Occipital lobe (tissue), 2 donors: Measurements from ENCODE around the gene CITED4. TPM values are rescaled to one million over a fixed set of nuclear protein-coding genes. Genes with fewer than 3 reads are reported as not detected.
"Not testable (repeated sequence)": the region's sequence is repeated elsewhere in the genome, so short reads cannot be mapped to it uniquely, and the experiment has no call there.

Experiments
- DNase-seq: peaks from one replicate; lab custom pipeline; 2025; lab: John Stamatoyannopoulos, UW
- total RNA-seq: library from RNA; depleted of rRNA; stranded (reverse); fragments of >200 nt; gene quantifications from one replicate; pipeline ENCODE4 v1.2.3, GENCODE V29; 2014

Gene CITED4, protein sequence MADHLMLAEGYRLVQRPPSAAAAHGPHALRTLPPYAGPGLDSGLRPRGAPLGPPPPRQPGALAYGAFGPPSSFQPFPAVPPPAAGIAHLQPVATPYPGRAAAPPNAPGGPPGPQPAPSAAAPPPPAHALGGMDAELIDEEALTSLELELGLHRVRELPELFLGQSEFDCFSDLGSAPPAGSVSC
- 0.62 TPM for total RNA-seq

DNA sequence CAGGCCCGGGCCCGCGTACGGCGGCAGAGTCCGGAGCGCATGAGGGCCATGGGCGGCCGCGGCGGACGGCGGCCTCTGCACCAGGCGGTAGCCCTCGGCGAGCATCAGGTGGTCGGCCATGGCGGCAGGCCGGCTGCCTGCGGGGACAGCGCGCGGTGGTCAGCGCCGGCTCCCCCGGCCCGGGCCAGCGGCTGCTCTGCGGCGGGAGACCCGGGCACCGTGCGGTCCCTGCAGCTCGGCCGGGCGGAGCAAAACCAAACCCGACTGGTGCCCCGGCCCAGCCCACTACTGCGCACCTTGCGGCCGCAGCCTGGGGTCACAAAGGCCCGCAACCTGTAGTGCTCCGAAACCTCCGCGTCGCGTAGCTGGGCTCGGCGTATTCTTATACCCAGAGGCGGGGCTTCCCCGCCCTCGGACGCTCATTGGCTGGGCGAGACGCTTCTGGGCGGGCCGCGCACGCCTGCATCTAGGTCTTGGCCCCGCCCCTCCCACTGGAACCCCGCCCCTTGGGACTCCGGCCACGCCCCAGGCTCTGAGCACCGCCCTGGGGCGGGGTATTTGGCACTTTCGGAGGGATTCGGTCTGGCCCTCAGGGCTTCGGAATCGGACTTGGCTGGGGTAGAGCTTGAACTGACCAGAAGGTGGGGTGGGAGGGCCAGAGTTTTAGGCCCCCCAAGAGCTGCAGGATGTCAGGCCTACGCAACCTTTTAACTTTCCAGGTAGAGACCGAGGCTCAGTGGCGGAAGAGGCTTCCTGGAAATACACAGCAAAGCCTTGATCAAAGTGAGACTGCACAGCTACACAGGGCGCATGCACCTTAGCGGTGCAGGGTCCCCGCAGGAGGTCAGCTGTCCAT, at the start of gene CITED4:
CITED4 (minus strand) TSS at position 356 of the 856 bp plus-strand sequence; CDS start at position 120, 236 bp downstream.
- DNase-seq: peak; percentile 88

DNA sequence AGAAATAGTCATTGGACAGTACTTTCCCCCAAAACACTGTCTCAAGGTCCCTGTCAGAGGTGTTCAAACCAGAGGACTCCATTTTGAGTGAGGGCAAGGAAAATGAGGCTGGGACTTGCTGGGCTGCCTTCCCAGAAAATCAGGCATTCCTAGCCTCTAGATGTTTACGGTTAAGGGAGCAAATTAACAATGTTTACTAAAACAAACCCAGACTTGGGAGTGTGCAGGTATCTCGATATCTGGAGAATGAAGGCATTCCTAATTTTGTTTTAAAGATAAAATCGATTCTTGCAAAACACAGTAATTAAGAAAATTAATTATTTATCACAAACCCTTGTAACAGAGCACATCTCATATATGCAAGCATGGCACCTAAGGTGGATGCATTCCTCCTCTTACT, 48.9 kb upstream of the CITED4 start:
- DNase-seq: no peak

DNA sequence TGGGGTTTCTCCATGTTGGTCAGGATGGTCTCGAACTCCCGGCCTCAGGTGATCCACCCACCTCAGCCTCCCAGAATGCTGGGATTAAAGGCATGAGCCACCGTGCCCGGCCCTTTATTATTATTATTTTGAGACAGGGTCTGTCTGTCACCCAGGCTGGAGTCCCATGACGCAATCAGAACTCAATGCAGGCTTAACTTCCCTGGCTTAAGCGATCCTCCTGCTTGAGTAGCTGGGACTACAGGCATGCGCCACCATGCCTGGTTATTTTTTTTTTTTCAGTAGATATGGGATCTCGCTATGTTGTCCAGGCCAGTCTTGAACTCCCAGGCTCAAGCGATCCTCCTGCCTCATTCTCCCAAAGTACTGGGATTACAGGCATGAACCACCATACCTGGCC, 47.1 kb upstream of the CITED4 start:
- no peak for DNase-seq

DNA sequence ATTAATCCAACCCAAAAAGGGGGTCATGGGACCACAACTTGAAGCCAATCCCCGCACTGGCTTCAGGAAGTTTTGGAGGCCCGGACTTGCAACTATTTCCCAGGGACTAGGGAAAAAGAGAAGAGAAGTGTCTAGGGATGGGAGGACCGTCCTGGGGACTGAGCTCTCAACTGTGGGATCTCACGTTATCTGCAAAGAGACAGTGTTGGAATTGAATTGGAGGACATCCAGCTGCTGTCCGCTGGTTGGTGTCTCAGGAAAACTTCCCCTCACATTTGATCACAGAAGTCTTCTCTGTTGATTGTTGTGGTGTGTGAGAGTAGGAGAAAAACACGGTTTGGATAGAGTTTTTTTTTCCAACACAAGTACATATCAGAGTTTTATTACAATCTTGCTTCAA, 46.2 kb upstream of the CITED4 start:
- no peak for DNase-seq

DNA sequence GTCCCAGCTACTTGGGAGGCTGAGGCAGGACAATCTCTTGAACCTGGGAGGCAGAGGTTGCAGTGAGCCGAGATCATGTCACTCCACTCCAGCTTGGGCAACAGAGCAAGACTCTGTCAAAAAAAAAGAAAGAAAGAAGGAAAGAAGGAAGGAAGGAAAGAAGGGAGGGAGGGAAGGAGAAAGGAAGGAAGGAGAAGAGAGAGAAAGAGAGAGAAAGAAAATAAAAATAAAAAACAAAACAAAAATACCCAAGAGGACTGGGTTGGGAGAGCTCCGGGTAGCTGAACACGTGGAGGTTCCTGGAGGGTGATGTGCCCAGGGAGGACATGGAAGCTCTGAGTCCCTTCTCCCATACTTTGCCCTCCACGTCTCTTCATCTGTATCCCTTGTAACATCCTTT, 45.7 kb upstream of the CITED4 start:
- no peak for DNase-seq

DNA sequence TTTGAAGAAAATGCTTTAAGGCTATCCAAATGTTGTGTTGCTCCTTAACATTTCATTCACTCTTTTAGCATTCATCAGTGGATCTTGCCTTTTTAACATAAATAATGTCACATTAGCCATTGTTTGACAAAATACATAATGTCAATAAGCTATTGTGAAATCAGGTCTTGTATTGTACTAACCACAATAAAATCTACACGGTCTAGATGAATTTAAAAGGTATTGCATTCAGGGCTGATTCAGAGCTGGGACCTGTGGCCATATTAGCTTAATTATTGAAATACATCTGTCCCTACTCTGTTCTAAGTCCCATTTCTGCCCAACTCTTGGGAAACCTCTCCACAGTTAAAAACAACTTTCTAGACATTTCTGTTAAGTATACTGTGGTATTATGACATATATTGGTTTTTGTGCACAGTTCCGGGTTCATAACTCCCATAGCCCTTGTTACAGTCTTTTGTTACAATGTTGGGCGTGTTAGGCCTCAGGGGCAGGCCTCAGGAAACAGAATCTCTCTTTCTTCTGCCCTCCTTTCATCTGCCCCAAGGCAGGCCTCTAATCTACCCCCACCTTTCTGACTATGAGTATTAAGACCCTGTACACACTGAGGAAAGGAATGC, 44.7 kb upstream of the CITED4 start:
- DNase-seq: no peak

DNA sequence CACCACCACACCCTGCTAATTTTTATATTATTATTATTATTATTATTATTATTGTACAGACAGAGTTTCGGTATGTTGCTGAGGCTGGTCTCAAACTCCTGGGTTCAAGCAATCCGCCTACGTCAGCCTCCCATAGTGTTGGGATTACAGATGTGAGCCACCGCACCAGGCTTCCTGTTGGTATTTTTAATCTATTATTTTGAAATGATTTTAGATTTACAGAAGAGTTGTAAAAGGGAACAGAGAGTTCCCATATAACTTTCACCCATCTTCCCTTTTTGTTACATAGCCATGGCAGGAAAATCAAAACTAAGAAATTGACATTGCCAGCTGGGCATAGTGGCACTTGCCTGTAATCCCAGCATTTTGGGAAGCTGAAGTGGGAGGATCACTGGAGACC, 42.9 kb upstream of the CITED4 start:
- no peak for DNase-seq

DNA sequence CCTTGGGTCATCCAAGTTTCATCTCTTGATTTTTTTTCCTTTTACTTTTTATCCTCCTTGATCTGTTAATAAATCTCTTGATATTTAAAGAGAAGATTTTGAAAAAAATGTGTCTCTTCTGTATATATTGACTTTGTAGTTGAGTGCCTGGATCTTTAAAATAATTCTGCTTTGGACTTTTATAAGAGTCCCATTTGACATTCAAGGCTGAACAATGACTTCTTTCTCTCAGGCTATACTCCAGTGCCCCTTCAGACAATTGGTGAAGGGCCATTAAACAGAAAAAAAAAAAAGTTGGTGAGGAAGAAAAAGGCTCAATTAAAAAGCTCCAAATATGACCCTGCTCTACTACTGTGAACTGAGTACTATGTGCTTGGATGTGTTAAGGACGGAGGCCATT, 40.9 kb upstream of the CITED4 start:
- no peak for DNase-seq

DNA sequence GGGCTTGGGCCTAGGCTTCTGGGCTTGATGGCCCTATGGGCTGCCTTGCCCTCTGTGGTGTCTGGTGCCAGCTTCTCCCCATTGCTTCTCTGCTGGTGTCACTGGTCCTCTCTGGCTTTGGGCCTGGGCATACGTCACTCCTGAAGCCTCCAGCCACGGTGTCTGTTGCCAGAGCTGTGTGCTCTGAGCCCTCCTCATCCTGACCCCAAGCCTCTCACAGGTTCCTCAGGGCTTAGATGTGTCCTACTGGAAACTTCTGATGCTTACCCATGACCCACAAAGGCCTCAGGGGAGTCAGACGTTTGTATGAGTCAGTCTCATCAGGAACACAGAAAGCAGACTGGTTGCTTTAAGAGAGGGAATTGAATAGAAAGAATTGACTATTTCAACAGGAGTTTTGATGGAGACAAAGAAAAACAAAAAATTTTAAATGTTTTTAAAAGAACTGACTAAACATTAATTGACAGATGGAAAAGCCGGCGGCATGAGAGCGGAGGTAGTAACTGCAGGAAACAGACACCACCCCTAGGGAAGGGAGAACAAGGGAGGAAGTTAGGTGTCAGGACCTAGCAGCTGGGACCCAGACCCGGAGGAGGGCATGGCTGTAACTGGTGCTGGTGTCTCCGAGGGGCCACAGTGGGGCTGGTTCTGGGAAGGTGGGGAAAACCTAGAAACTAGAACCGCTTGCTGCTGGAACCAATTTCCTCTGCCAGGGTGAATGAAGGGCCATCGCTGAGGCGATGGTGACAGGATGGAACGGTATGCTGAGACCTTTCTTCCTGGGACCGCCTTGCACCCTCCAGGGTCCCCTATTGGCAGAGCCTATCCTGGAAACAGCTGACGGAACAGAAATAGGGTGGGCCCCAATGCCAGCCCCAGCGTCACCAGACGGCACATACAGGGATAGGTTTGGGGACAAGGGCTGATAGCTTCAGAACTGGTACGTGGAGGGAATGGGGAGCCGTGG, 40.0 kb upstream of the CITED4 start:
- DNase-seq: no peak

DNA sequence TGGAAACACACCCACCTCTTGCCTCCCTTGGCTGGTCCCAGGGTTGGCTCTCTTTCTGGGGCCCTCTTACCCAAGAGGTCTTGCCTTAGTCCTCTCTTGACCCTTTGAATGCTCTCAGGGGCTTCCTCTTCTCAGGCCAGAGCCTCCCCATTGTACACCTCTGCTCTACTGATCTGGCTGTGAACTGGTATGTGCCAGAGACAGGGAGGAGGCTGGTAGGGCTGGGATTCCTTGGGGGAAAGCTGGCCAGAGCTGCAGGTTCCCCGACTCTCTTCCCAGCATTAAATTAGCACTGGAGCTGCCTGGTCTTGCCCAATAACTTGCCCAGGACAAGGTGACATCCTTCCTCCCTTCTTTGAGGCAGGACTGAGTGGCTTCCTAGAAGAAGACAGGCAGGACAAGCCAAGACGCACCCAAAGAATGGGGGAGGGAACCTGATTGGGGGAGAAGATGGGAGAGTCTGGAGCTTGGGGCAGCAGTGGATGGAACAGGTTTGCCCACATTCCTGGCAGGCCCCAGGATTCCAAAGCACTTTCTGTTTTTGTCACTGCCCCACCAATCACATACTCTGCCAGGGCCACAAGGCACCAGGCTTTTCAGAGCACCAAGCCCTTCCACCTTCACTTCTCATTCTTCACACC, 37.2 kb upstream of the CITED4 start:
- DNase-seq: no peak

DNA sequence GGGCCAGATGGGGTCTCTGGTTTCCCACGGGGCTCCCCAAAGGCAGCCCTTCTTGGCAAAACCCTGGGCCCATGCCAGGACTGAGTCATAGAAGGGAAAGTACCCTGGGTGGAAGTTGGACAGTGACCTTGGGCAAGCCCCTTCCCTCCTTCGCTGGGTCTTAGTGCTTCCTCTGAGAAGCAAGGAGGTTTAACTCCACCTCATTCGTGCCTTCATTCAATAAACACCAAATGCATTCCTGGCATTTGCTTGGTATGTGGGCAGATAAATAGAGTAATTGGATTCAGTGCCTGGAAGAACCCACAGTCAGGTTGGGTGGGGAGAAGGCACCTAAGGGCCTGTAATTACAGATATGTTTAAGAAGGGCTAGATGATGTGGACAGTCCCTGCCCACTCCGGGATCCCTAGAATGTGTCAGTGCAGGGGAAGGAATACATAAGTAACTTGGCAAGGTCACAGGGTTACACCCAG, 36.3 kb upstream of the CITED4 start:
- DNase-seq: no peak

DNA sequence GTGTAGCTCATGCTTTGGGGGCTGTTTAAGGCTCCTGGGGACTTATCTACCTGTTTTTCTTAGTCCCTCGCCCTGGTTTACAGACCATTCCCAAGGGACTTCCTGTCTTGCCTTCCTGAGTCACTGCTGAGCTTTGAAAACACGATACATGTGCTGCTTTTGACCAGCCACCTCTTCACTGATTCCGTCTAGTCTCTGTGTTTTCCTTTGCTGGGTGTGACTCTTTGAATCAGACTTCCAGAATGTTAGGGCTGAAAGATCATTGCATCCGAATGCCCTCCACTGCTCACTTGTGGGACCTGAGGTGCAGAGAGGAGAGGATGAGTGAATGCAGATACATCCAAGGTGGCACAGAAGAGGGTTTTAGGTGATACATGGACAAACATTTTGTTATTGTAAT, 35.4 kb upstream of the CITED4 start:
- no peak for DNase-seq

DNA sequence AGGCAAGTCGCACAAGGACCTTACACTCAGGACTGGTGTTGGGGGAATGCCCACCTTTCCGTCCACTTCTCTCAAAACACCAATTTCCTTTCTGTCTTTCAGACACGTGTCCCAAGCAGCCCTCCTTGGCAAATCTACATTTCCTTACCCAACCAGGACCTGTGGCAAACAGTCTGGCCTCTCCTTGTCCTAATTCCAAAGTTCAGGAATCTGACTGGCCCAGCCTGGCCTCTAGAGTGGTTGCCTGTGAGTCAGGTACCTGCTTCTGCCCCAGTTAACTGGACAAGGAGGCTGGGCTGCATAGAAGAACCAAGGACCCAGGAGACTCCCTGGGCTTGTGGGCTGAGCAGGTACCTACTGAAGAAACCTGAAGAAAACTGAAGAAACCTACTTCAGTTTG, 34.3 kb upstream of the CITED4 start:
- no peak for DNase-seq

DNA sequence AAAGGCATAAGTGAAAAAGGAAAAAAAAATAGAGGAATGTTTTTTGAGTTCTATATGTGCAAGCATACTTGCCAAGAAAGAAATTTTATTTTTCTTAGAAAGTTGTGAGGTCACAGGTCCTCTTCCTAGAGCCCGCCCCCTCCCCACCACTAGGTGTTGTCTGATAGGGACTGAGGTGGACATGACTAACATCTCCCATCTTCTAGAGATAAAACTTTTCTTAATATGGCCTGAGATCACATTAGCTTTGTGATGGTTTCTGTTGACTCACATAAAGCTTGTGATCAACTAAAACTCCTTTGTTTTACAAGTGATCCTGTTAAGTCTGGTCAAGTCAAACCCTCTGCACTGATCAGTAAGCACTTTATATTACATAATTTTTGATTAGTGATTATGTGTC, 33.4 kb upstream of the CITED4 start:
- no peak for DNase-seq

DNA sequence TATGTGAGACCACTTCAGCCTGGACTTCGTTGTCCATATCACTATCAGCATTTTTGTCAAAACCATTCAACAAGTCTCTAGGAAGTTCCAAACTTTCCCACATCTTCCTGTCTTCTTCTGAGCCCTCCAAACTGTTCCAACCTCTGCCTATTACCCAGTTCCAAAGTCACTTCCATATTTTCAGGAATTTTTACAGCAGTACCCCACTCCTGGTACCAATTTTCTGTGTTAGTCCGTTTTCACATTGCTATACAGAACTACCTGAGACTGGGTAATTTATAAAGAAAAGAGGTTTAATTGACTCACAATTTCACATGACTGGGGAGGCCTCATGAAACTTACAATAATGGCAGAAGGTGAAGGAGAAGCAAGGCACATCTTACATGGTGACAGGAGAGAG, 32.7 kb upstream of the CITED4 start:
- DNase-seq: not testable (repeated sequence)

DNA sequence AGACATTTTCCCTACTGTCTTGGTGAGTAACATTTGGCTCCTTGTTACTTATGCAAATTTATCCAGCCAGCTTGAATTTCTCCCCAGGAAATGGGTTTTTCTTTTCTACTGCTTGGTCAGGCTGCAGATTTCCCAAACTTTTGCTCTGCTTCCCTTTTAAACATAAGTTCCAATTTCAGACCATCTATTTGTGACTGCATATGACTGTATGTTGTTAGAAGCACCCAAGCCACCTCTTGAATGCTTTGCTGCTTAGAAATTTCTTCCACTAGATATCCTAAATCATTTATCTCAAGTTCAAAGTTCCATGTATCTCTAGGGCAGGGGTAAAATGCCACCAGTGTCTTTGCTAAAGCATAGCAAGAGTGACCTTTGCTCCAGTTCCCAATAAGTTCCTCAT, 32.3 kb upstream of the CITED4 start:
- no peak for DNase-seq

DNA sequence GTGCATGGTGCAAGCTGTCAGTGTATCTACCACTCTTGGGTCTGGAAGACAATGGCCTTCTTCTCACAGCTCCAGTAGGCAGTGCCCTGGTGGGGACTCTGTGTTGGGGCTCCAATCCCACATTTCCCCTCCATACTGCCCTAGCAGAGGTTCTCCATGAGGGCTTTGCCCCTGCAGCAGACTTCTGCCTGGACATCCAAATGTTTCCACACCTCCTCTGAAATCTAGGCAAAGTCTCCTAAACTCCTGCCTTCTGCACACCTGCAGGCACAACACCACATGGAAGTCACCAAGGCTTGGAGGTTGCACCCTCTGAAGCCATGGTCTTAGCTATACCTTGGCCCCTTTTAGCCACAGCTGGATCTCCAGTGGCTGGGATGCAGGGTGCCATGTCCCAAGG, 31.8 kb upstream of the CITED4 start:
- DNase-seq: no peak

DNA sequence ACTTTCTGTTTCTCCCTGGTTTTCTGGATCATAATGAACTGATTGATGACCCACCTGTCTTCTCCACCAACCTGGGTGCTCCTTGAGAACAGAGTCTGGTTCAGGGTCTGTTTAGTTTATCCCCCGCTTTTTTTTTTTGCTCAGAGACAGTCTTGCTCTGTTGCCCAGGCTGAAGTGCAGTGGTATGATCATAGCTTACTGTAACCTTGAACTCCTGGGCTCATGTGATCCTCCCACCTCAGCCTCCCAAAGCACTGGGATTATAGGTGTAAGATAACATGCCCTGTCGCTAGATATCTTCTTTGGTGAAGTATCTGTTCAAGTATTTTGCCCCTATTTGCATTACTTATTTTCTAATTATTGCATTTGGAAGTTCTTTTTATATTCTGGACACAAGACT, 30.2 kb upstream of the CITED4 start:
- no peak for DNase-seq

DNA sequence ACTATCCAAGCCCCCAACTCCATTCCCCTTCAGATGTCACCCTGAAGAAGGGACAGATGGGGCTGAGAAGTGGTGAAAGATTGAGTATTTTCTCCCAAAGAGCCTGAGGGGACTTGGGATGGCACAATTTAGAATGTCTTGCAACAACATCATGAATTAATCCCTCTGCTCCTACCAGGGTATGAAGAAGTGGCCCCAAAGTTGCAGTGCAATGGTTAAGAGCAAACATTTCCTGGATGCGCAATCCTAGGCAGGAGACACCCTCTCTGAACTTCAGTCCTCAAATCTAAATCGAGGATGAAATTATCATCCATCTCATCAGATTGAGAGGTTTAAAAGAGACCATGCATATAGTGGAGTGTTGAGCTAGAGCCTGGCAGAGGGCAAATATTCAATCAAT, 28.6 kb upstream of the CITED4 start:
- no peak for DNase-seq

DNA sequence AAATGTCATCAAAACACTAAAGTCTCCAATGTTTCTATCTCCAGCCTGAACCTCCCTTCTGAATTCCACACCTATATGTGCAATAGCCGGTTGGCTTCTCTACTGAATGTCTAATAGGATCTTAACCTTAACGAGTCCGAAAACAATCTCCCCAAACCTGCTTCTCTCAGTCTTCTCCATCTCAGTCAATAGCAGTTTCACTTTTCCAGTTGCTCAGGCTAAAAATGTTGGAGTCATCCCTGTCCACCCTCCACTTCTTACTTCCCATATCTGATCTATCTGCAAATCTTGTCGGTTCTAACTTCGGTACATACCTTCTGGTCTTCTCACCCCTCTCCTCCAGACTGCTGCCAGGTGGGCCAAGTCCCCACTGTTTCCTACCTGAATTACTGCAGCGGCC, 25.5 kb upstream of the CITED4 start:
- no peak for DNase-seq

DNA sequence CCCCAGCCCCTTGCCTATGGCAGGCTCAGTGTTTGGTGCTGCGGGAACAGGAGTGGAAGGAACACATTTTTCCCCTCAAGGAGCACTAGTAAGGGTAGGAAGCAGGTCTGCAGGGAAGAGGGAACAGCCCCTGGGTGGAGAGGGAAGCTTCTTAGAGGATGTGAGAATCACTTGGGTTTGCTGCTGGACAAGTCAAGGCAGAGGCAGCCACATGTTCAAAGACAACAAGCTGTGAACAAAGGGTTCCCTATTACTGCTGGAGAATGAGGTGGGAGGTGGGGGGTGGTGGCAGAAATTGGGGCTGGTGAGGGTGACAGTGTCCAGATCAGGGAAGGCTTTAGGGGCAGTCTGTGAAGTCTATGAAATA, 24.8 kb upstream of the CITED4 start:
- no peak for DNase-seq
